Hematopoietic multipotent progenitor cell treated with erythropoietin and hydrocortisone succinate and interleukin-3 and kit ligand, for 17 days (in vitro differentiated cells): ENCODE measurements around the gene PCBD2.
"Not testable (repeated sequence)": the region's sequence is repeated elsewhere in the genome, so short reads cannot be mapped to it uniquely, and the experiment has no call there.

Experiments
- DNase-seq: peaks from one replicate; pipeline ENCODE4 v3.0.0-alpha.2; 2015; ENCODE audit warnings: low spot score

PCBD2 gene

GRCh38 chr5:134906811-134907210 lies 1.9 kb downstream of the PCBD2 start:
- DNase-seq: no peak

DNA sequence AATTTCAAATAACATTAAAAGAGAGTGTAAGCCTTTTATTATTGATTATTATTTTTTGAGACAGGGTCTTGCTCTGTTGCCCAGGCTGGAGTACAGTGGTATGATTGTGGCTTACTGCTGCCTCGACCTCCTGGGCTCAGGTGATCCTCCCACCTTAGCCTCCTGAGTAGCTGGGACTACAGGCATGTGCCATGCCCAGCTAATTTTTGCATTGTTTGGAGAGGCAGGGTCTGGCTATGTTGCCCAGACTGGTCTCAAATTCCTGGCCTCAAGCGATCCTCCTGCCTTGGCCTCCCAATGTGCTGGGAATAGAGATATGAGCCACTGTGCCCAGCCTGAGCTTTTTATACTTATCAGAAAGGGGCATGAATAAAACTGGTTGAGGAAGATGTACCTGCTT lies 5.8 kb downstream of the PCBD2 start:
- DNase-seq: not testable (repeated sequence)

DNA sequence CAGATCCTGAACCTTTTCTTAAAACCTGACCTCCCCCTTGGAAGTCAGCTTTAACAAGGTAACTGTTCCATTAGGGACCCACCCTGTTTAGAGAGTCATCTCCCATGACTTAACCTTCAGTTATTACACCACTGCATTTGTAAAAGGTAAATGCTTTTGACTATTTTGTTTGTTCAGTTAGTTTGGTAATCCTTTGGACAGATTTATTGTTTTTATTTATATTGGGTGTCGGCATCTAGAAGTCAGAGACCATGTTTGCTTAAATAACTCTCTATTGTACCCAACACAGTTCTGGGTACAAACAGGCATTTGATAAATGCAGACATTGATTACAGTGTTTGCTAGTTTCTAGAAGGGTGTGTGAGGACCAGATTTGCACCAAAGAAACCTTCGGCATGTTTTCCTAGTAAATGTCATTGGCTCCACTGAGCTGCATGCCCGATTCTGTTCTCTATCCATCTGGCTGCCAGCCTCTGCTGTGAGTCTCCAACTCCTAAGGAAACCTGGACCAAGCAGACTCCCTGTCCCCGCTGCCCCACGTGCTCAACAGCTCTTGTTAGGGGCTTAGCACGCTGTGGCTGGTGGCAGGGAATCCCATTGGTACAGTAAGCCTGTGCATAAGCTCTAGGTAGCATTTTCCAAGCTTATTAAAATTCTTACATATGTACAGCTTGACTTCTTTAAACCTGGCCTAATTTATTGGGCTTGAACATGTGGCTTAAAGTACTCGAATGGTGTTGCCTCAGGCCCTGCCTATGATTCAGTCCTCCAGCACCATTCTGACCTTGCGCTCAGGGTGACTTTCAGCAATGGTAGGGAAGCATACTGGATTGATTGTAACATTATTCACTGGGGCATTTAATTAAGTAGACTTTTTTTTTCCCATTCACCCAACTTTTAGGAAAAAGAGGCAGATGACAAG lies 6.6 kb downstream of the PCBD2 start:
- no peak for DNase-seq

DNA sequence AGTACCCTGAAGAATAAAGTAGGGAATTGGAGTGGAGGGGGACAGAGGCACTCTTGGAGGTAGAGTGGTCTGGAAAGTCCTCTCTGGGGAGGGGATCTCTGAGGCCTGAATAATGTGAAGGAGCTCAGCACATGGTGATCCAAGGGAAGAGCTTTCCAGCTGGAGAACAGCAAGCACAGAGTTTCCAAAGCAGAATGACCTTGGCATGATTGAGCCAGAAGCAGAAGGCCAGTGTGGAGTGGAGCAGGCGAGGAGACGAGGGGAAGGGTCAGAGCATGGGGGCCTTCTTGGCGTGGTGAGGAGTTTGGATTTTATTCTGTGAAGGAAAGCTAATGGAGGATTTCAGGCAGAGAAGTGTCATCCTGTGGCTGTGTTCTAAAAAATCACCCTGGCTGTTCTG lies 8.3 kb downstream of the PCBD2 start:
- no peak for DNase-seq

DNA sequence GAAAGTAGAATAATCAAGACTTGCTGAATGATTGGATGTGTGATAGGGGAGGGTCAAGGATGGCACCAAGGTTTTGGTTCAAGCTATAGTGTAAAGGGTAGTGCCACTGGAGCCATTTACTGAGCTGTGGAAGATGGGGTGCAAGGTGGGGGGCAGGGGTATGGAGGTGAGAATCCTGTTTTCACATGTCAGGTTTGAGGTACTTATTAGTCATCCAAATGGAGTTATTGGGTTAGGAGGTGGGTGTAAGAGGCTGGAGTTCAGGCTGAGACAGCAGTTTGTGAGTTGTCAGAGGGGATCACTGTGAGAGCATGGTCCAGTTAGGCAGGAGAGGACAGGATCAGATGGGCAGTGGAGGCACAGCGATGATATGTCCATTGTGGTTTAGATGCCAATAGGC lies 8.9 kb downstream of the PCBD2 start:
- DNase-seq: no peak

GRCh38 chr5:134917070-134917815 lies 12.3 kb downstream of the PCBD2 start:
- no peak for DNase-seq

DNA sequence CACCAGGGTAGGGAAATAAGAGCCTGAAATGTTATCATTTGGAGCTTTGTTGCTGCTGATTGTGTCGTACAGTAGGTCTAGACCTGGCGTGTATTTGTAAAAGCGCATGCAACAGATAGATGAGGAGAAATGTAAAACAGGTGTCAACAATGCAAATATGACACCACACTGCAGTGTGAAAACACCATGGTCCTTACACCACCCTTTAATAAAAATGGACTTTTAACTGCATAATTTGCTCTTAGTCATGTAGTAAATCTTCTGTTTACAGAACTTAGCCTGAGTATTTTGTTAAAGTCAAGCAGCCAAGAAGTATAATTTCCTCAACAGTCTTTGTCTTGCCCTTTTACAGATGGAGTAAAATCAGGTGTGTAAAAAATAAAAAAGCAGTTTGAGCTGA lies 13.9 kb downstream of the PCBD2 start:
- DNase-seq: no peak

DNA sequence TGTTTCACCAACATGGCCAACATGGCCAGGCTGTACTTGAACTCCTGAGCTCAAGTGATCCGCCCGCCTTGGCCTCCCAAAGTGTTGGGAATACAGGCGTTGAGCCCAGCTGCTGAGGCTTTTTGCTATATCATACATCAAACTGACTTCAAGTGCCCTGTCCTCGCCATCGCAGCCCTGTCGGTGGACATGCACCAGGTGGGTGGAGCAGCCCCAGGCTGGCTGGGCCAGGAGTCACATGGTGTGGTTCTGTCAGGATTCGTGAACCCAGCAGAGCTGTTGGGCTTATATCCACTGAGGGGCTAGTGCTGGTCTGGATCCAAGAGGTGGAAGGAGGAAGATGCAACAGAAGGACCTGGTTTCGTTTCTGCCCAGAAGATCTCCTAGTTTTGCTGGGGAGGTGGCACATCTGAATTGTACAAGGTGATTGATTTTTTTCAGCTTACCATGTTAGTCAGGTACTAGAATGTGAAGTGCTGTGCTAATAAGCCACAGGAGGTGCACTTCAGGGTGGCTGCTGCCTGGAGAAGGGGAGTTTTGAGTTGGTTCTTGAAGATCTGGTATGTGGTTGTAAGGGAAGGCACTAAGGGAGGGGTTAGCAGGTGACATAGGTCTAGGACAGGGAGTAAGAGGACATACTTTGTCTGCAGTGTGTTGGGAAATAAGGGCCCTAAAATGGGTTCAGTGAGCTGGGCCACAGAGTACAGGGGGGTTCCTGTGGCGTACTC lies 16.1 kb downstream of the PCBD2 start:
- no peak for DNase-seq

- DNase-seq: no peak
These were observed 27.6 kb downstream of the PCBD2 start for GRCh38 chr5:134932508-134932907.

DNA sequence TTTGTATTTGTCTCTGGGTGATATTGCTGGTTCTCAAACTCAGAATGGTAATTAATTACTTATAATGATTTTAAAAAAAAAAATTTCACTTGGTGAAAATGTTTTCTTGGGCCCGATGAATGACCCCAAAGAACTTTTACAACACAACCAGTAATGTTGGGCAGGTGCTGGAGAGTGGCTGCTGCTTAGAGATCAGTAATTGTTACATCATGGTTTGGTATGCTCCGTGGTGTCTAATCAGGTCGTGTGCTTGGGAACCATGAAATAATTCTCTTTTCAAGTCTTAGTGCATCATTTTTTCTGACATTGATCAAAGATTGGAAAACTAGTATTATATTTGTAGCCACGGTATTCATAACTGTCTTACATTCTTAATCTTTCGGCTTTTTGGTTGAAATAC lies 29.3 kb downstream of the PCBD2 start:
- no peak for DNase-seq

DNA sequence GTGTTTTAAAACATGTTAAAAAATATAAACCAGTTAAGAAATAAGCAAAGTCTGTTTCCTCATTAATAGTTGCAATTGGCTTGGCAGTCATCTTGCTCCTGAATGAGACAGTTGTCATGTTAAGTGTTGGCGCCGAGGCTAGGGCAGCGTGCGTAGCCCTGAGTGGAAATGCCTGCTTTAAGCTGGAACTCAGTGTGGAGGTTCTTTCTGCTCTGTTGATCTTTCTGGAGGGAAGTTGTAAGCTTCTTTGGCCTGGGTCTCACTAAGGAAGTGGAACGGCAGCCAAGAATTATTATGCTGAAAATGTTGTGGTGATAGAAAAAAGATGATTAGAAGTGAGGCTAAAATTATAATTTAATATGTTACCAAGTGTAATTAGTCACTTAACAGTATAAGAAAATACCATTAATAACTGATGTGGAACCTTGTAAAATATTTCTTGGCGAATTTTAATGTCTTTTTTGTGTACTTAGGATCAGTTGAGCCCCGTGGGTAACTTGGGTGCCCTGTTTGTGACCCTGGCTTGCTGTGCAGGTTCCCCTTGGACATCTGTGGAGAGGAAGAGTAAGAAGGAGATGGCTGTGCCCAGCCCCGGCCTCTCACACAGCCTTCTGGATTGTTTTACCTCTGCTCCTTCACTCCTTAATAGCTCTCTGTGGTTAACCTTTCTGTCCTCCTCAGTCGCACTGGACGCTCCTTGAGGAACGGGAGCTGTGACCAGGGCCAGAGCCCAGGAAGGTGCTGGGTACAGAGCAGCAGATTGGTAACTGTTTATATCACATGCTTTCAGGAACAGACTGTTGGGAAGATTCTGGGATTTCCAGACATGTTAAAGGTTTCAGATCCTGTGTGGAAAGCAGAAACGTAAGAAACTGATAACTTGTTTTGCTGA lies 31.0 kb downstream of the PCBD2 start:
- no peak for DNase-seq

DNA sequence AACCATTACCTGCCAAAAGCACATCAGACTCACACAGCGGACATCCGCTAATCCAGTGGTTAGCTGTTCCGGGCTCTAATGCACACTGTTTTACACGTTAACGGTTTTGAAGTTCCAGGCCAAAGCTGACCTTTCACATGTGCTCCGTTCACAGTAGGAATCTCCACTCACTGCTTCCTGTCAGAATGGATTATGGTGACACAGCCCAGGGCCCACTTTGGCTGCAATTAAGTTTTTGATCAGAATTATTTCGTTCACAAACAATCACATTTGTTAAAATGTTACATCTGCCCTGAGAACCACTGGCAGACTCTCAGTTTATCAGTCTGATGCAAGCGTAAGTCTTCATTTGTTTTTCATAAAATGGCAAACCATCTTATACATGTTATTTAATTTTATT lies 32.6 kb downstream of the PCBD2 start:
- DNase-seq: no peak

DNA sequence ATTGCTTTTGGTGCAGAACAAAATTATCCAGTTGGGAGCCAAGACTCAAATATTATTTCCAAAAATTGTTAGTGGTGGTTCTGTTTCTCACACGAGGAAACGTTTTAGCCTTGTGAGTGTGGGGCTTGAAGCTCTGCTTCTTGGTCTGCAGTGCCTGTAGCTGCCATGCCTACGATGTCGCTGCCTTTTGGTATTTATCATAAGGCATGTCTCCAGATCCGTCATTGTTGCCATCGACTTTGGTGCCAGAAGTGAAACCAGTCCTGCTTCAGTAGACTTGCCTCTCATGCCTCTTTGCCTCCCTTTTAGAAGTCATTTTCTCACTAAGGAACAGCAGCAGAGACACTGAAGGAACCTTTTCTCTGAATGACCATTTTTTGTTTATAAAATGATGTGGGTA lies 33.1 kb downstream of the PCBD2 start:
- DNase-seq: no peak

DNA sequence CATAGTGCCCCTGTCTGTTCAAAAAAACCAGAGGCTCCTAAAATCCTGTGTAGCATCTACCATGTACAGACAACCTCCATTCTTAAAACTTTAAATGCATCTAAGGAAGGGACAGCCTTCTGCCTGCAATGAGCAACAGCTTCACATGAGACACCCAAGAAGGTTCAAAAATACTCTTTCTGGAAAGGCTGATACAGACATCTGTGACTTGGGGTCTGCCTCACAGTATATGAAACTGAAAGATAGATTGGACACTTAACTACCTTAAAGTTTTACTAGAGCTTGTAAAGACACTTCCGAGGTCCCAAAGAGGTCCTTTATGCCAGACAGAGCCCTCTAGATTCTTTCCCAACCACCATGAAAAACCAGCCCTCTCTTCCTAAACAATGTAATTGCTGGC lies 34.6 kb downstream of the PCBD2 start:
- no peak for DNase-seq

- no peak for DNase-seq
These were observed 38.6 kb downstream of the PCBD2 start for GRCh38 chr5:134943547-134943946.

- no peak for DNase-seq
These were observed 39.7 kb downstream of the PCBD2 start for GRCh38 chr5:134944630-134945029.

- no peak for DNase-seq
These were observed 40.1 kb downstream of the PCBD2 start for GRCh38 chr5:134945041-134945440.

GRCh38 chr5:134948911-134949310 lies 44.0 kb downstream of the PCBD2 start:
- DNase-seq: no peak

DNA sequence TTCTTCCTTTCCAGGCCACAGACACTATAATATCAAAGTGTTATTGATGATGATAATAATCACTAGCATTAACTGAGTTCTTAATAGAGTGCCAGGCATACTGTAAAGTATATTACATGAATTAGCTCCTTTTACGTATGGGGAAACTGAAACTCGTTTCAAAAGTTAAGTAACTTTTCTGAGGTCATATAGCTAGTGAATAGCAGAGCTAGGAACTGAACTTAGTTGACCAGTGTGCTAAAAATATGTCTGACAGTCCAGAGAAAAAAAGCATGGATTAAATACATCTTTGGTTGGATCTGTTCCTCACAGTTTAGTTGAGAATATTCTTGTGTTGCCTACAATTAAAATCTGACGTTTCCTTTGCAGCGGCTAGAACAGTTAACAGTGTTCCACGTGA lies 44.4 kb downstream of the PCBD2 start:
- DNase-seq: no peak

DNA sequence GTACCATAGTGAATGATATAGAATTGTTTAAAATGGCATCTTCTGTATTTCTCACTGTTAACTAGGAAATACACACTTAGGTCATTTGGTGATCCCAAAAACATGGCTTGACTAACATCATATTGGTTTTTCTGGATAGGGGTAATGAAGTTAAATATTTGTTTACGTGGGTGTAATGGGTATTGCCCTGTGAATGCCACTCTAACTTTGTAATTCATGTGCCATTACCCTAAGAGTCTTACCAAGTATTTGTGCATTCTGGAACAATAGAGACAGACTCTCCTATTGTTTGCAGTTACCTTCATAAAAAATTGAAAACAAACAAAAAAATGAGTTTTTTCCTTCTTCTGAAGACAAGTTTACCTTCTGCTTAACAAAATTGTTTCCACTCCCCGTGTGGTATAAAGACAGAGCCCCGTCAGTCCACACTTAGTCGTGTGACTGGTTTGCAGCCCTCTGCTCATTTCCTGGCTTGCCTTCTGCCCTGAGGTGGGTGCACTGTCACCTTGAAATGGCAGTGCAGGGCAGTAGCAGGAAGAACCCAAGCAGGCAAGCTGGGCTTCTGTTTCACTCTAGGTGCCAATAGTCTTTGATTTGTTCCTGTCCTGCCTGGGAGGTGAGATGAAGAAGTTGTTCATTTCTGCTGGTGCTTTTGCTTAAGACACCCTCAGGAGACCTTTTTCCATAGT lies 53.1 kb downstream of the PCBD2 start:
- no peak for DNase-seq

DNA sequence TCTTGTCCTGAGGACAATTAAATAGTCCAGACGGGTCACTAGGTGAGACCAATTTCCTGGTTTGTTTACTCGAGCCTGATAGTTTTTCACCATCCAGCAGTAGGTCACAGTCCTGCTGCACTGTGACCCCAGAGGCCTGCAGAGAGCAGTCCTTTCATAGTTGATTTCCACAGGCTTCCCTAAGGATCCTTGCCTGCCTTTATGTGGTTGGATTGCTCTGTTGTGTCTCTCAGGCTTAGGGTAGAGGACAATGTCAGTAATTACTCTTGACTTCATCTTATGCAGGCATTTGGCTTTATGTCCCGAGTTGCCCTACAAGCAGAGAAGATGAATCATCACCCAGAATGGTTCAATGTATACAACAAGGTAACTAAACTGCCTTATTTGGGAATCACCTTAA lies 53.8 kb downstream of the PCBD2 start:
- DNase-seq: no peak
